Smooth muscle cell (in vitro differentiated cells): ENCODE data around the gene KCMF1. TPM values are rescaled to one million over a fixed set of nuclear protein-coding genes. Genes with fewer than 3 reads are reported as not detected.
A peak's percentile ranks its signal among the peaks of the same experiment; 100 is the strongest.

Experiments used
- DNase-seq: peaks from one replicate; lab custom pipeline; 2025; ENCODE audit not compliant: unreplicated experiment; lab: John Stamatoyannopoulos, UW
- H2AFZ ChIP-seq: fragments of 200-600 bp; sonication (generic); 2 replicates; pipeline ENCODE4 v1.6.0; 2016; ENCODE audit warnings: antibody characterized with exemption, low read depth, mild to moderate bottlenecking
- H3F3A ChIP-seq: fragments of 200-600 bp; sonication (generic); 2 replicates; pipeline ENCODE4 v1.6.0; 2017; ENCODE audit warnings: antibody characterized with exemption, low read depth
- H3K27ac ChIP-seq: fragments of 200-600 bp; sonication (generic); 2 replicates; pipeline ENCODE4 v1.5.1; 2016; ENCODE audit warnings: low read depth, mild to moderate bottlenecking
- H3K27me3 ChIP-seq: fragments of 200-600 bp; sonication (generic); 2 replicates; pipeline ENCODE4 v1.6.1; 2016; ENCODE audit warnings: low read depth, mild to moderate bottlenecking
- H3K36me3 ChIP-seq: fragments of 200-600 bp; sonication (generic); 2 replicates; pipeline ENCODE4 v1.5.1; 2016; ENCODE audit warnings: low read depth
- H3K4me1 ChIP-seq: fragments of 200-600 bp; sonication (generic); 2 replicates; pipeline ENCODE4 v1.5.1; 2016; ENCODE audit warnings: low read depth
- H3K4me2 ChIP-seq: fragments of 200-600 bp; sonication (generic); 2 replicates; pipeline ENCODE4 v1.6.0; 2016; ENCODE audit warnings: mild to moderate bottlenecking
- H3K4me3 ChIP-seq: fragments of 200-600 bp; sonication (generic); 2 replicates; pipeline ENCODE4 v1.5.1; 2016; ENCODE audit warnings: mild to moderate bottlenecking
- H3K79me2 ChIP-seq: fragments of 200-600 bp; sonication (generic); 2 replicates; pipeline ENCODE4 v1.6.0; 2016; ENCODE audit warnings: low read depth, mild to moderate bottlenecking
- H3K9ac ChIP-seq: fragments of 200-600 bp; sonication (generic); 2 replicates; pipeline ENCODE4 v1.6.0; 2016; ENCODE audit warnings: low read depth
- H3K9me3 ChIP-seq: fragments of 200-600 bp; sonication (generic); replicated peaks from 2 replicates; pipeline ENCODE4 v1.5.1; 2016; ENCODE audit warnings: low read depth
- H4K20me1 ChIP-seq: fragments of 200-600 bp; sonication (generic); 2 replicates; pipeline ENCODE4 v1.6.0; 2016; ENCODE audit warnings: low read depth
- WGBS: methylation state at CpG from one replicate; pipeline ENCODE4 v1.1.7; 2016; ENCODE audit warnings: low lambda C conversion rate; 5-methylcytosine and 5-hydroxymethylcytosine counted together
- polyA plus RNA-seq: library from polyadenylated mRNA; unstranded; fragments of >200 nt; fragmentation: Nextera tagmentation; extraction: Ambion mirVana; gene quantifications from 2 replicates; pipeline ENCODE4 v1.2.1, GENCODE V29; 2016
- total RNA-seq: library from RNA; depleted of rRNA; stranded (reverse); fragments of >200 nt; gene quantifications from 2 replicates; pipeline ENCODE4 v1.2.3, GENCODE V29; 2014
- TF ChIP-seq, protein P1 (sequence below): fragments of 200-600 bp; sonication (generic); IDR thresholded peaks from 2 replicates; pipeline ENCODE4 v1.5.1; 2017; ENCODE audit warnings: borderline replicate concordance, mild to moderate bottlenecking, antibody characterized with exemption; ENCODE audit not compliant: insufficient read depth, poor library complexity, severe bottlenecking

The KCMF1 gene
- total and polyA plus RNA-seq, 2 experiments from 2014 or later, result 56.5 to 65.0 TPM

DNA sequence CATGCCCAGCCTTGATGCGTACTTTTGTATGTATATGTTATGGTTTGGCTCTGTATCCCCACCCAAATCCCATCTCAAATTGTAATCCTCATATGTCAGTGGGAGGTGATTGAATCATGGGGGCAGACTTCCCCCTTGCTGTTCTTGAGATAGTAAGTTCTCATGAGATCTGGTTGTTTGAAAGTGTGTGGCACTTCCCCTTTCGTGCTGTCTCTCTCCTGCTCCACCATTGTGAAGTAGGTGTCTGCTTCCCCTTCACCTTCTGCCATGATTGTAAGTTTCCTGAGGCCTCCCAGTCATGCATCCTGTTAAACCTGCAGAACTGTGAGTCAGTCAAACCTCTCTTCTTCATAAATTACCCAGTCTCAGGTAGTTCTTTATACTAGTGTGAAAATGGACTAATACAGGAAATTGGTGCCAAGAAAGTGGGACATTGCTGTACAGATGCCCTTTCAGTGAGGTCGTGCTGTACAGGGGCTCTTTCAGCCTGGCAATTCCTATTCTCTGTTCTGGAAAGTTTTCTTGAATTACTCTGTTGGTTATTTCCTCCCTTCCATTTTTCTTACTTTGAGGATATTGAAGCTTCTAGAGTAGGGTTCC lies 38.2 kb downstream of the KCMF1 start:
- Histone ChIP-seq H3K27ac (peak overlapping the region; percentile 20), H3F3A (no peaks in the 10 kb centered on the region), H3K4me1 (peaks cover 10% of the 10 kb centered on the region), H4K20me1 (peaks cover 97% of the 10 kb centered on the region), H3K27me3 (no peaks in the 10 kb centered on the region), H3K79me2 (peaks cover 97% of the 10 kb centered on the region), H2AFZ (no peak overlapping the region), H3K36me3 (no peaks in the 10 kb centered on the region), H3K4me2 (no peak overlapping the region), H3K9ac (no peak overlapping the region), H3K9me3 (no peaks in the 10 kb centered on the region), H3K4me3 (no peak overlapping the region)
- WGBS, result 97% methylated on average over 3 of the region's 3 CpGs
- no peak for DNase-seq
- TF ChIP-seq, protein P1, sequence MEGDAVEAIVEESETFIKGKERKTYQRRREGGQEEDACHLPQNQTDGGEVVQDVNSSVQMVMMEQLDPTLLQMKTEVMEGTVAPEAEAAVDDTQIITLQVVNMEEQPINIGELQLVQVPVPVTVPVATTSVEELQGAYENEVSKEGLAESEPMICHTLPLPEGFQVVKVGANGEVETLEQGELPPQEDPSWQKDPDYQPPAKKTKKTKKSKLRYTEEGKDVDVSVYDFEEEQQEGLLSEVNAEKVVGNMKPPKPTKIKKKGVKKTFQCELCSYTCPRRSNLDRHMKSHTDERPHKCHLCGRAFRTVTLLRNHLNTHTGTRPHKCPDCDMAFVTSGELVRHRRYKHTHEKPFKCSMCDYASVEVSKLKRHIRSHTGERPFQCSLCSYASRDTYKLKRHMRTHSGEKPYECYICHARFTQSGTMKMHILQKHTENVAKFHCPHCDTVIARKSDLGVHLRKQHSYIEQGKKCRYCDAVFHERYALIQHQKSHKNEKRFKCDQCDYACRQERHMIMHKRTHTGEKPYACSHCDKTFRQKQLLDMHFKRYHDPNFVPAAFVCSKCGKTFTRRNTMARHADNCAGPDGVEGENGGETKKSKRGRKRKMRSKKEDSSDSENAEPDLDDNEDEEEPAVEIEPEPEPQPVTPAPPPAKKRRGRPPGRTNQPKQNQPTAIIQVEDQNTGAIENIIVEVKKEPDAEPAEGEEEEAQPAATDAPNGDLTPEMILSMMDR, result no peak

DNA sequence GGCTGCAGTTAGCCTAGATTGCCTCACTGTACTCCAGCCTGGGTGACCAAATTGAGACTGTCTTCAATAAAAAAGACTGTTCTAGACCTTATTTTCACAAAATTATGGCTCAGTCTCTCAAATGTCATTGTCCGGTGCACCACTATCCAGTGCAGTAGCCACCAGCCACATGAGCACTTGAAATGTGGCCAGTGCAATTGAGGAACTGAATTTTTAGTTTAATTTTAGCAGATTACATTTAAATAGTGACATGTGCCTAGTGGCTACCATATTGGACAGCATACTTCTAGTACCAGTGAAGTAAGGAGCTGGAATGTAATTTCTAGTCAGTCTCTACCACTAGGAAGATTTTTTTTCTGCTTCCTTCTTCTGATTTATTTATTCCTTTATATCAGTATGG lies 39.4 kb downstream of the KCMF1 start:
- peaks cover 95% of the 10 kb centered on the region for H3K79me2 ChIP-seq
- H3K4me2 ChIP-seq, result no peak overlapping the region
- no peak overlapping the region for H3K27ac ChIP-seq
- no peak overlapping the region for H3K4me3 ChIP-seq
- no peak overlapping the region for H3K9ac ChIP-seq
- no peak for DNase-seq
- H3K27me3 ChIP-seq, result no peaks in the 10 kb centered on the region
- H3K4me1 ChIP-seq, result peaks cover 16% of the 10 kb centered on the region
- WGBS, result 91% methylated on average over 1 of the region's 1 CpG
- H3F3A ChIP-seq, result no peaks in the 10 kb centered on the region
- TF ChIP-seq, protein P1, result no peak
- no peak overlapping the region for H2AFZ ChIP-seq
- no peaks in the 10 kb centered on the region for H3K9me3 ChIP-seq
- H4K20me1 ChIP-seq, result peaks cover 97% of the 10 kb centered on the region
- no peaks in the 10 kb centered on the region for H3K36me3 ChIP-seq

DNA sequence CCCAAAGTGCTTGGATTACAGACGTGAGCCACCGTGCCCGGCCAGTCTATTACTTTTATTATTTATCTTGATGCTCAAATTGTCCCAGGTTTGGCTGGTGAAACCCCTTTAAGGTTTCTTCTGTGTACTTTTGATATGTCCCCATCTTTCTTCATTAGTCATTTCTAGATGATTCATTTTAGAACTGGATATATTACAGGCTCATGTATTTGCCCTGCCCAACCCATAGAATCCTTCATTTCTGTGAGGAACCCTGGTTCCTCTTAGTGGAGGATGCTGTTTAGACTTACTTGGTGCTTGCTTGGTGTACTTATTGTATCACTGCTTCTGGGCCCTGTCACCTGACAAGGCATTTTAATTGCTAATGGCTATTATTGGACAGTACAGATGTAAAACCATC lies 40.1 kb downstream of the KCMF1 start:
- Histone ChIP-seq H4K20me1 (peaks cover 97% of the 10 kb centered on the region), H3K27me3 (no peaks in the 10 kb centered on the region), H3K9ac (no peak overlapping the region), H3K27ac (no peak overlapping the region), H3K4me2 (no peak overlapping the region), H3K4me3 (no peak overlapping the region), H3F3A (no peaks in the 10 kb centered on the region), H3K79me2 (peaks cover 95% of the 10 kb centered on the region), H2AFZ (no peak overlapping the region), H3K4me1 (peaks cover 19% of the 10 kb centered on the region), H3K36me3 (no peaks in the 10 kb centered on the region), H3K9me3 (no peaks in the 10 kb centered on the region)
- TF ChIP-seq, protein P1, result no peak
- DNase-seq, result no peak
- WGBS, result 94% methylated on average over 3 of the region's 3 CpGs

DNA sequence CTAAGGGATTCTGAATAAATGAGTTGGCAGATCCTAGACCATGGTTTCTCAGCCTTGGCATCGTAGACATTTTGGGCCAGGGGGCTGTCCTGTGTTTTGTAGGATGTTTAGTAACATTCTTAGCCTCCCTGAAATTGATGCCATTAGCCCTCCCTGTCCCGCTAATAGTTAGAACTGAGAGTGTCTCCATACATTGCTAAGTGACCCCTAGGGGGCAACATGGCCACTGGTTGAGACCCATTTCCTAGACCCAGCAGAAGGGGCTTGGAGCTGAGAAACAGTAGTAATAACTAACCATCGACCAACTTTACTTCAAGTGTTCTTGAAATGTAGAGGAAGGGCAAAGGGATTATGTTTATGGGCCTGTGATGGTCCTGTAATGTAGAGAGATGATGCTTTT lies 40.8 kb downstream of the KCMF1 start:
- Histone ChIP-seq H3K27ac (no peak overlapping the region), H3K9me3 (no peaks in the 10 kb centered on the region), H3F3A (no peaks in the 10 kb centered on the region), H3K9ac (no peak overlapping the region), H2AFZ (no peak overlapping the region), H3K4me3 (no peak overlapping the region), H3K79me2 (peaks cover 96% of the 10 kb centered on the region), H3K36me3 (no peaks in the 10 kb centered on the region), H4K20me1 (peaks cover 97% of the 10 kb centered on the region), H3K4me2 (no peak overlapping the region), H3K27me3 (no peaks in the 10 kb centered on the region), H3K4me1 (peaks cover 19% of the 10 kb centered on the region)
- TF ChIP-seq, protein P1, result peak; percentile 21
- DNase-seq, result no peak
- WGBS, result 78% methylated on average over 3 of the region's 3 CpGs
